Measurements from ENCODE around the gene METRNL.

METRNL gene

DNA sequence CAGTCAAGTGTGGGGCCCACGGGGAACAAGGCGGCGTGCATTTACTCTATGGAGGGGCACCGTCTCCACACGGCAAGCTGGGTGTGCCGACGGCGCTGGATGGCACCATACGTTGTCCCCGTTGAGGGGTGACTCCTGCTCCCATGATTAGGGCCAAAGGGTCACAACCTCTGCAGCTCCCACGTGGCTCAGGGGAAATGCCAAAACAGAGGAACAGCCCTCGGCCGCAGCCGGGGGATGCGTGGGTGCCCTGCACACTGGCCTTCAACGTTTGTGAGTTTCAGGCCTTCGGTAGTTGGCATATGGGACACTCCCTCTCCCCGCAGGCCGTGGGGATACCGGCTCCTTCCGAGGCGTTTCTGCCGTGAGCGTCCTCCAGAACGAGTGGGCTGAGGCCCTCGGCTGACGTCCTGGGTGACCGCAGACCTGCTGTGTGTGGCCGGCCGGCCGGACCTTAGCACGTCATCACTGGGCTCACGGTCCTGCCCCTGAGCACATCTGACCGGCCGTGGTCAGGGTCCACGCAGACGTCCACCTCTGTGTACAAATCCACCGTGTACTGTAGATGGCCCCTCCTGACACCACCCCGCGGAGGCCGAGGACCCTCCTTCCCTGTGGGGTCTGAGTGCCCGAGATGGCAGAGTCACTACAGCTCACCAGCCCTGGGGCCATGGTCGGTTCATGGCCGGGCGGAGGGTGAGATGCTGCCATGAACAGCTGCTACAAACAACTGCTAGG, 4.8 kb upstream of the METRNL start:
- peak overlapping the region; percentile 71 to 91 (median 83) for H3K4me2 ChIP-seq

GRCh38 chr17:83075270-83075880, 4.0 kb upstream of the METRNL start:
- Histone ChIP-seq H3K9me3 (replicated peaks in 1 of 11) (no peaks in the 10 kb centered on the region), H4K20me1 (peaks cover 0 to 29% (median 9%) of the 10 kb centered on the region in 11 experiments; a peak in 12 of 22 replicates), H3K9ac (no peak overlapping the region), H3K27me3 (peaks cover 55 to 69% (median 66%) of the 10 kb centered on the region in 11 experiments), H3K4me3 (no peak overlapping the region), H3K4me2 (peak overlapping the region in 4 of 11 experiments; percentile 83 to 91 (median 88); a peak in 4 of 22 replicates), H3K4me1 (peaks cover 49 to 65% (median 56%) of the 10 kb centered on the region in 10 experiments), H3K27ac (no peak overlapping the region), H3K36me3 (no peaks in the 10 kb centered on the region)
- no peak for TF ChIP-seq Cebpa-rat (IDR thresholded peaks at IDR 0.05)

More for the DNA sequence above, 4.8 kb upstream of the METRNL start:
- peak overlapping the region in 7 of 11 experiments; percentile 3 to 60 (median 40); a peak in 10 of 22 replicates for H3K9ac ChIP-seq
- peaks cover 57 to 72% (median 63%) of the 10 kb centered on the region in 10 experiments for H3K4me1 ChIP-seq
- peaks cover 0 to 29% (median 9%) of the 10 kb centered on the region in 11 experiments; a peak in 11 of 22 replicates for H4K20me1 ChIP-seq
- no peak for TF ChIP-seq Cebpa-rat (IDR thresholded peaks at IDR 0.05)
- H3K36me3 ChIP-seq = no peaks in the 10 kb centered on the region
- peaks cover 55 to 63% (median 61%) of the 10 kb centered on the region in 11 experiments for H3K27me3 ChIP-seq
- peak overlapping the region in 2 of 11 experiments; percentile 8 to 43; a peak in 3 of 22 replicates for H3K27ac ChIP-seq
- no peaks in the 10 kb centered on the region for H3K9me3 ChIP-seq (replicated peaks in 1 of 11)
- H3K4me3 ChIP-seq = no peak overlapping the region

- Histone ChIP-seq H3K9ac (no peak overlapping the region), H3K4me1 (peaks cover 43 to 59% (median 49%) of the 10 kb centered on the region in 10 experiments), H4K20me1 (peaks cover 11 to 41% (median 22%) of the 10 kb centered on the region in 11 experiments), H3K27ac (no peak overlapping the region), H3K36me3 (peaks cover 0 to 11% (median 0%) of the 10 kb centered on the region in 11 experiments; a peak in 6 of 22 replicates), H3K9me3 (replicated peaks in 1 of 11) (no peaks in the 10 kb centered on the region), H3K4me2 (peak overlapping the region in 2 of 11 experiments; percentile 14 to 34; a peak in 1 of 22 replicates), H3K4me3 (no peak overlapping the region), H3K27me3 (peaks cover 55 to 85% (median 78%) of the 10 kb centered on the region in 11 experiments)
- no peak for TF ChIP-seq Cebpa-rat (IDR thresholded peaks at IDR 0.05)
Observed at GRCh38 chr17:83076938-83077337, 2.5 kb upstream of the METRNL start.

DNA sequence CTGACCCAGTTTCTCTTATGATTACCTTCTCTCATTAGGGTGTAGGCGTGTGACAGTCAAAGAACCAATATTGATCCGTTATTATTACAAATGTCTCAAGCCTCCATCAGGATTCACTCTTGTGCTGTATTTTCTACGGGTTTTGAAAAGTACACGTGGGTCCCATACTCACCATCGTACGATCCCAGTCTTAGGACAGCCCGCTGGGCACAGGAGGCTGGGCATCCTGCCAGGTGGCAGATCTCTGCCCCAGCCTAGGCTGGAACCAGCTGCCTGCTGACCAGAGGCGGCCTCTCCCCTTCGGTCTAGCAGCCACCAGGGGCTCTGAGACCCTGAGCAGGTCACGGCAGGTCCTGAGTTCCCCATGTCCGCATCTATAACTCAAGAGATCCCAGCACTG, 2.0 kb upstream of the METRNL start:
- peaks cover 55 to 90% (median 83%) of the 10 kb centered on the region in 11 experiments for H3K27me3 ChIP-seq
- no peak for TF ChIP-seq Cebpa-rat (IDR thresholded peaks at IDR 0.05)
- H3K4me1 ChIP-seq = peaks cover 43 to 60% (median 50%) of the 10 kb centered on the region in 10 experiments

DNA sequence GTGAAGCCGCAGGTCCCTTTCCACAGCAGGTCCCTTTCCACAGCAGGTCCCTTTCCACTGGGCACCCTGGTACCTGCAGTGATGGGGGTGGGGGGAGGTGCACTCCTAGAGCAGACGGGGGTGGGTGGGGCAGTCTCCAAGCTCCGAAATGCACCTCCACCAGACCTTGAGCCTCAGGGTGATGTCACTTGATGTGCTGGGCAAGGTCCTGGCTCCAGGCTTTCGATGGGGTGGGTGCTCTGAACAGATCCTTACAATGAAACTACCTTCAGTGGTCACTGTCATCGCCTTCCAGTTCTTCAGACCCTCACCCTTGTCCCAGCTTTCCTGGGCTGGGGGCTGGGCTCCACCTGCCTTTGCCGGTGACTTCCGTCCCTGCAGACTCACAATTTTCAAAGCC, 1.5 kb upstream of the METRNL start:
- peak overlapping the region in 1 of 11 experiments; percentile 92; a peak in 1 of 22 replicates for H3K9ac ChIP-seq
- peak overlapping the region in 5 of 11 experiments; percentile 98 to 100 (median 100); a peak in 7 of 22 replicates for H3K4me2 ChIP-seq

More for the DNA sequence above, 2.0 kb upstream of the METRNL start:
- Histone ChIP-seq H4K20me1 (peaks cover 16 to 45% (median 27%) of the 10 kb centered on the region in 11 experiments), H3K36me3 (peaks cover 0 to 15% (median 0%) of the 10 kb centered on the region in 11 experiments; a peak in 6 of 22 replicates), H3K27ac (no peak overlapping the region), H3K9me3 (replicated peaks in 1 of 11) (no peaks in the 10 kb centered on the region), H3K9ac (no peak overlapping the region), H3K4me2 (peak overlapping the region in 2 of 11 experiments; percentile 34 to 37; a peak in 2 of 22 replicates), H3K4me3 (no peak overlapping the region)

DNA sequence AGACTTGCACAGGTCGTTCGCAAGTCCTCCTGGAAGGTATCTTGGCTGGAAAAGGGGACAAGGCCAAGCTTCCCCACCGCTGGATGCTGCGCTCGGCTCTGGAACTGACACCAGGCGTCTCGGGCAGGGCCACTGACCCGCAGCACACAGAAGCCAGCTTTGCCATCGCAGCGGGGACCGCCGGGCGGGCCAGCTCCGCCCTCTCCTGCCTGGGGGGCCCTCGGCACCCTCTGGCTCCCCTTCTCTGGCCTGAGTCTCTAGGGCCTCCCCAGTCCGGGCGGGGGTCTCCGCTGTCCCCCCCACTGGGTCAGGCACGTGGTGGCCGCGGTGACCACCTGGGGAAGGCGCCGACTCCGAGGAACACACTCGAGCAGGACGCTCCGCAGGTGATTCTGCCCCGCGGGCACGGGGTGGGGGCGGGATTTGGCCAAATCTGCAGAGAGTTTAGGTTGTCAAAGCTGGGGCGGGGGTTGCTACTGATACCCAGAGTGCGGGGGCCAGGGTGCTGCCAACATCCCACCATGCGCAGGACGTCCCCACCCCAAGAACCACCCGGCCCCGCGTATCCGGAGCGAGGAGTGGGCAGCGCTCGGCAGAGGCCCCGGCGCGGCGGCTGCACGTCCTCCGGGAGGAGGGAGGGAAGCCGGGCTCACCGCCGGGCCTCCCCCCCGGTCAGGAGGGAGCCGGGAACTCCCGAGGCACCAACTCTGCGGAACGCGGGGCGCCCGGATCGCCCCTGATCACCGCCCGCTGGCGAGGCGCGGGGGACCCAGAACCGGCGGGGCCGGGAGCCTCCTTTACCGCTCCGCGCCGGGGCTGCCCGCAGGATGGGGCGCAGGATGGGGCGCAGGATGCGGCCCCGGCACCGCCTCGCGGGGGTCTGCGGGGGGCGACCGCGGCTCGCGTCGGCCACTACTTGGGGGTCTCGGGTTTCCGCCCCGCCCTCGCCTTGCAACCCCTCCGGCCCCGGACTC, 744 bp upstream of the METRNL start:
- Histone ChIP-seq H3K27ac (peak overlapping the region in 7 of 11 experiments; percentile 19 to 86 (median 65); a peak in 11 of 22 replicates), H4K20me1 (peaks cover 29 to 53% (median 39%) of the 10 kb centered on the region in 11 experiments), H3K36me3 (peaks cover 0 to 28% (median 0%) of the 10 kb centered on the region in 11 experiments; a peak in 6 of 22 replicates), H3K4me3 (peak overlapping the region; percentile 60 to 97 (median 76)), H3K27me3 (peaks cover 55 to 95% (median 89%) of the 10 kb centered on the region in 11 experiments), H3K9ac (peak overlapping the region; percentile 42 to 92 (median 72); a peak in 21 of 22 replicates), H3K4me1 (peaks cover 43 to 60% (median 51%) of the 10 kb centered on the region in 10 experiments), H3K9me3 (replicated peaks in 1 of 11) (no peaks in the 10 kb centered on the region), H3K4me2 (peak overlapping the region; percentile 93 to 100 (median 99))
- no peak for TF ChIP-seq Cebpa-rat (IDR thresholded peaks at IDR 0.05)

More for the DNA sequence above, 1.5 kb upstream of the METRNL start:
- H3K4me1 ChIP-seq = peaks cover 43 to 60% (median 51%) of the 10 kb centered on the region in 10 experiments
- H3K4me3 ChIP-seq = peak overlapping the region in 5 of 10 experiments; percentile 76 to 97 (median 88); a peak in 6 of 20 replicates
- peaks cover 0 to 21% (median 0%) of the 10 kb centered on the region in 11 experiments; a peak in 6 of 22 replicates for H3K36me3 ChIP-seq
- no peak overlapping the region for H3K27ac ChIP-seq
- H4K20me1 ChIP-seq = peaks cover 21 to 51% (median 32%) of the 10 kb centered on the region in 11 experiments
- peaks cover 55 to 95% (median 88%) of the 10 kb centered on the region in 11 experiments for H3K27me3 ChIP-seq
- no peaks in the 10 kb centered on the region for H3K9me3 ChIP-seq (replicated peaks in 1 of 11)
- TF ChIP-seq Cebpa-rat (IDR thresholded peaks at IDR 0.05) = no peak

DNA sequence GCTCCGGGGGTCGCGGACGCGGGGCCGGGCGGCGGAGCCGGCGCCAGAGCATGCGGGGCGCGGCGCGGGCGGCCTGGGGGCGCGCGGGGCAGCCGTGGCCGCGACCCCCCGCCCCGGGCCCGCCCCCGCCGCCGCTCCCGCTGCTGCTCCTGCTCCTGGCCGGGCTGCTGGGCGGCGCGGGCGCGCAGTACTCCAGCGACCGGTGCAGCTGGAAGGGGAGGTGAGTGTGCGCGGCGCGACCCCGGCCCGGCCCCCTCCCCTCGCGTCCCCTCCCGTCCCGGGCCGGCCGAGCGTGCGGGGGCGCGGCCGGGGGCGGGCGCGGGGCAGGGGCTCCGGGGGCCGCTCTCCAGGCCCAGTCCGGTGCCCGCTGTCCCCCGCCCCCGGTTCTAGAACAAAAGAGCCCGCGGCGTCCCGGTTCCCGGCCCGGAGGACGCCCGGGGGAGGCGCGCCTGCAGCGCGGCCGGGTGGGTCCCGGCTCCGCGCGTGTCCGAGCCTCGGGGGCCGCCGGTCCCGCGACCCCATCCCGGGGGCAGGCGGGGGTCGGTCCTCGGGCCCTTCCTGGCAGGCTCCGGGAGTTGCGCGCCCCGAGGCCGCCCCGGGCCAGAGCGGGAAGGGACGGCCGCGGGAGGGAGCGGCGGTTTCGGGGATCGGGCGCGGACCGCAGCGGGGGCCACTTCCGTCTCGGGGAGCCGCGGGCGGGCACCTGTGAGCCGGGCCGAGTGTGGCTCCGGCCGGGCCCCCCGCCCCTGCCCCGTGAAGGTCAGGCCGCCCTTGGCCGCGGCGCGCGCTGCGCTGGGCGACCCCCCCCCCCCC, 563 bp downstream of the METRNL start:
- peaks cover 42 to 90% (median 80%) of the 10 kb centered on the region in 11 experiments for H3K27me3 ChIP-seq
- no peaks in the 10 kb centered on the region for H3K9me3 ChIP-seq (replicated peaks in 1 of 11)
- H3K9ac ChIP-seq = peak overlapping the region; percentile 68 to 98 (median 82)
- no peak for TF ChIP-seq Cebpa-rat (IDR thresholded peaks at IDR 0.05)
- H3K36me3 ChIP-seq = peaks cover 0 to 41% (median 0%) of the 10 kb centered on the region in 11 experiments; a peak in 10 of 22 replicates
- peaks cover 44 to 60% (median 51%) of the 10 kb centered on the region in 10 experiments for H3K4me1 ChIP-seq
- H4K20me1 ChIP-seq = peaks cover 42 to 66% (median 52%) of the 10 kb centered on the region in 11 experiments
- H3K4me2 ChIP-seq = peak overlapping the region in 9 of 11 experiments; percentile 62 to 99 (median 94); a peak in 17 of 22 replicates
- peak overlapping the region; percentile 28 to 92 (median 75); a peak in 20 of 22 replicates for H3K27ac ChIP-seq
- H3K4me3 ChIP-seq = peak overlapping the region; percentile 66 to 97 (median 76)

Data from BLaER1 treated with 17β-estradiol and CSF1 and Interleukin-3, amounts not matched to agents 10 nM and 100 nM (cell line).